OCI-LY7 (cell line): ENCODE data around the gene ALAD. TPM values are rescaled to one million over a fixed set of nuclear protein-coding genes. Genes with fewer than 3 reads are reported as not detected.

ENCODE experiments used
- BruUV-seq: library from RNA; stranded (reverse); fragments of 400-500 nt; replicated peaks from 2 replicates; lab custom pipeline; 2021; lab: Mats Ljungman, UMichigan
- CTCF ChIA-PET: fragments of 300-600 bp; sonication (Branson Sonifier 250); formaldehyde crosslinking; loops from one replicate; lab custom pipeline; 2022; ENCODE audit warnings: antibody characterized with exemption; ENCODE audit not compliant: unreplicated experiment; lab: Charles Lee
- POLR2A ChIA-PET: fragments of 300-600 bp; sonication (Branson Sonifier 250); formaldehyde crosslinking; loops from one replicate; lab custom pipeline; 2022; ENCODE audit warnings: antibody characterized with exemption; lab: Charles Lee
- DNase-seq: peaks from one replicate; pipeline ENCODE4 v3.0.0-alpha.2; 2015; ENCODE audit warnings: low spot score
- H2AFZ ChIP-seq: fragments of 200-600 bp; sonication (generic), shearing (Covaris generic); 2 replicates; pipeline ENCODE4 v1.6.1; 2014; ENCODE audit warnings: mild to moderate bottlenecking, antibody characterized with exemption, low read length, moderate library complexity
- H3K27ac ChIP-seq: fragments of 200-600 bp; sonication (generic); 2 replicates; pipeline ENCODE4 v1.5.1; 2014; ENCODE audit warnings: mixed run types, low read depth, mild to moderate bottlenecking, moderate library complexity, low read length, inconsistent platforms; ENCODE audit not compliant: poor library complexity, severe bottlenecking
- H3K36me3 ChIP-seq: fragments of 200-600 bp; sonication (generic); 2 replicates; pipeline ENCODE4 v1.6.1; 2014; ENCODE audit warnings: mild to moderate bottlenecking, antibody characterized with exemption, low read length, moderate library complexity, mixed read lengths; ENCODE audit not compliant: insufficient read depth
- H3K4me1 ChIP-seq: fragments of 200-600 bp; sonication (generic); 2 replicates; pipeline ENCODE4 v1.5.1; 2014; ENCODE audit warnings: mild to moderate bottlenecking, low read length; ENCODE audit not compliant: insufficient read depth, poor library complexity, severe bottlenecking
- H3K4me2 ChIP-seq: fragments of 200-600 bp; sonication (generic); 2 replicates; pipeline ENCODE4 v1.6.1; 2014; ENCODE audit warnings: mild to moderate bottlenecking, low read length
- H3K4me3 ChIP-seq: fragments of 200-600 bp; sonication (generic); 2 replicates; pipeline ENCODE4 v1.5.1; 2014; ENCODE audit warnings: mild to moderate bottlenecking, low read depth, low read length; ENCODE audit not compliant: poor library complexity, severe bottlenecking
- H3K79me2 ChIP-seq: fragments of 200-600 bp; sonication (generic); 2 replicates; pipeline ENCODE4 v1.6.1; 2016; ENCODE audit warnings: low read depth, mild to moderate bottlenecking, low read length, moderate library complexity, mixed read lengths; ENCODE audit not compliant: insufficient read depth
- H3K9me2 ChIP-seq: fragments of 200-600 bp; sonication (generic); 2 replicates; pipeline ENCODE4 v1.6.1; 2016; ENCODE audit warnings: mild to moderate bottlenecking, low read length, mixed read lengths; ENCODE audit not compliant: insufficient read depth
- H3K9me3 ChIP-seq: fragments of 200-600 bp; sonication (generic); 2 replicates; pipeline ENCODE4 v1.6.1; 2014; ENCODE audit warnings: mild to moderate bottlenecking, mixed run types, low read length, mixed read lengths
- H4K20me1 ChIP-seq: fragments of 200-600 bp; sonication (generic); 2 replicates; pipeline ENCODE4 v1.6.1; 2014; ENCODE audit warnings: mild to moderate bottlenecking, antibody characterized with exemption, low read length, moderate library complexity, mixed read lengths; ENCODE audit not compliant: insufficient read depth
- CTCF ChIP-seq: fragments of 200-600 bp; sonication (generic); conservative IDR thresholded peaks from 2 replicates; pipeline ENCODE4 v1.5.1; 2014; ENCODE audit warnings: mild to moderate bottlenecking, antibody characterized with exemption, low read length, moderate library complexity, mixed read lengths
- EZH2phosphoT487 ChIP-seq: fragments of 200-600 bp; sonication (generic); IDR thresholded peaks from 2 replicates; pipeline ENCODE4 v1.6.1; 2018; ENCODE audit warnings: low read depth, borderline replicate concordance, mild to moderate bottlenecking, mixed run types, antibody characterized with exemption, low read length, moderate library complexity, mixed read lengths
- intact Hi-C: fragments of 100-400 bp; cut with micrococcal nuclease; formaldehyde crosslinking; loops from one replicate; pipeline ENCODE4 v1.10.0; 2022; ENCODE audit not compliant: unreplicated experiment
- total RNA-seq, 2 experiments: library from RNA; depleted of rRNA in 1 of 2; stranded (reverse); fragments of >200 nt in 1 of 2; shearing (Covaris generic) in 1 of 2; gene quantifications; 2 replicates each; pipeline ENCODE4 v1.2.3, GENCODE V29; 2014 to 2022

ALAD gene
- total RNA-seq, 2 experiments from 2014 or later = 19.8 to 26.3 TPM

- no TSS peak for BruUV-seq
- no peak overlapping the region for H3K27ac ChIP-seq
- H3K79me2 ChIP-seq = no peaks in the 10 kb centered on the region
- H2AFZ ChIP-seq = no peak overlapping the region
- intact Hi-C loops = no loop called here
- H3K4me2 ChIP-seq = no peak overlapping the region
- no peaks in the 10 kb centered on the region for H4K20me1 ChIP-seq
- H3K4me1 ChIP-seq = no peaks in the 10 kb centered on the region
- ChIA-PET CTCF (no interaction called here), POLR2A (no interaction called here)
- no peaks in the 10 kb centered on the region for H3K9me3 ChIP-seq
- H3K36me3 ChIP-seq = peaks cover 22% of the 10 kb centered on the region; the same call in 1 of the 2 replicates
- TF ChIP-seq EZH2phosphoT487 = no peak
- TF ChIP-seq CTCF = no peak
- no peak for DNase-seq
- no peaks in the 10 kb centered on the region for H3K9me2 ChIP-seq
- H3K4me3 ChIP-seq = no peak overlapping the region
Measured at GRCh38 chr9:113387560-113388230, 13.4 kb downstream of the ALAD start.

- H3K4me1 ChIP-seq = no peaks in the 10 kb centered on the region
- no peak for DNase-seq
Measured at GRCh38 chr9:113386571-113387393, 14.3 kb downstream of the ALAD start.

More at GRCh38 chr9:113386571-113387393, 14.3 kb downstream of the ALAD start:
- H3K9me3 ChIP-seq = no peaks in the 10 kb centered on the region
- no peak overlapping the region for H3K27ac ChIP-seq
- H4K20me1 ChIP-seq = no peaks in the 10 kb centered on the region
- H3K79me2 ChIP-seq = no peaks in the 10 kb centered on the region
- no peak overlapping the region for H3K4me3 ChIP-seq
- no peak overlapping the region for H2AFZ ChIP-seq
- H3K36me3 ChIP-seq = peaks cover 14% of the 10 kb centered on the region; the same call in 1 of the 2 replicates
- no peaks in the 10 kb centered on the region for H3K9me2 ChIP-seq
- BruUV-seq = TSS peak; percentile 91
- CTCF ChIA-PET = no interaction called here
- H3K4me2 ChIP-seq = no peak overlapping the region
- intact Hi-C loops = no loop called here
- POLR2A ChIA-PET = interaction anchor here (0.7 to 1.1 kb wide), 2 partner anchors 11 to 16 kb away, joined by 3 to 5 read pairs; partner anchors contain the start of gene HDHD3
- TF ChIP-seq CTCF (no peak), EZH2phosphoT487 (no peak)
